Liver (tissue), 9 donors: ENCODE measurements around the gene MAEL. TPM values are rescaled to one million over a fixed set of nuclear protein-coding genes. Genes with fewer than 3 reads are reported as not detected.

Experiments
- DNase-seq: peaks from one replicate; pipeline ENCODE4 v3.0.0-alpha.2; 2017; ENCODE audit warnings: low spot score
- H3K27ac ChIP-seq, 2 donors: one replicate each; pipeline ENCODE4 v1.7.0; 2013; ENCODE audit warnings: inconsistent platforms in 2 of 2, low read length in 2 of 2, control low read depth in 1 of 2, low read depth in 1 of 2, mild to moderate bottlenecking in 1 of 2
- H3K27me3 ChIP-seq, 4 donors: one replicate each; pipeline versions ENCODE4 v1.6.1 to v1.7.0; 2013; ENCODE audit warnings: low read length in 3 of 4, inconsistent platforms in 1 of 4, mild to moderate bottlenecking in 1 of 4, moderate library complexity in 1 of 4; ENCODE audit not compliant: control insufficient read depth in 4 of 4, insufficient read depth in 4 of 4
- H3K36me3 ChIP-seq, 4 donors: one replicate each; pipeline versions ENCODE4 v1.6.1 to v1.7.0; 2013; ENCODE audit warnings: low read length in 3 of 4, mild to moderate bottlenecking in 3 of 4, low read depth in 1 of 4, moderate library complexity in 1 of 4; ENCODE audit not compliant: control insufficient read depth in 4 of 4, insufficient read depth in 3 of 4
- H3K4me1 ChIP-seq, 4 donors: one replicate each; pipeline versions ENCODE4 v1.6.1 to v1.7.0; 2013; ENCODE audit warnings: low read length in 3 of 4, mild to moderate bottlenecking in 3 of 4, moderate library complexity in 1 of 4; ENCODE audit not compliant: control insufficient read depth in 4 of 4, insufficient read depth in 4 of 4
- H3K4me3 ChIP-seq, 3 donors: one replicate each; pipeline versions ENCODE4 v1.6.1 to v1.7.0; 2013; ENCODE audit warnings: low read length in 3 of 3, control low read depth in 1 of 3, low read depth in 1 of 3, mild to moderate bottlenecking in 1 of 3
- H3K9ac ChIP-seq, 2 donors: one replicate each; pipeline ENCODE4 v1.7.0; 2013; ENCODE audit warnings: low read length in 2 of 2, mild to moderate bottlenecking in 2 of 2, moderate library complexity in 2 of 2, control low read depth in 1 of 2, low read depth in 1 of 2
- H3K9me3 ChIP-seq, 4 donors: one replicate each; pipeline versions ENCODE4 v1.6.1 to v1.7.0; 2013; ENCODE audit warnings: low read length in 3 of 4; ENCODE audit not compliant: control insufficient read depth in 4 of 4
- ATF3 ChIP-seq: IDR thresholded peaks from 2 replicates; pipeline ENCODE4 v1.6.1; 2016; ENCODE audit warnings: antibody characterized with exemption
- EGR1 ChIP-seq, 2 donors: IDR thresholded peaks; 2 replicates each; pipeline ENCODE4 v1.6.1; 2016 to 2018; ENCODE audit warnings: antibody characterized with exemption in 2 of 2, low read depth in 2 of 2
- FOXA1 ChIP-seq: IDR thresholded peaks from 2 replicates; pipeline ENCODE4 v1.6.1; 2016; ENCODE audit warnings: antibody characterized with exemption
- GABPA ChIP-seq, 2 donors: IDR thresholded peaks in 1 of 2; conservative IDR thresholded peaks in 1 of 2; 2 replicates each; pipeline ENCODE4 v1.6.1; 2016; ENCODE audit warnings: antibody characterized with exemption in 2 of 2, mild to moderate bottlenecking in 1 of 2, moderate library complexity in 1 of 2
- HNF4A ChIP-seq, 2 donors: conservative IDR thresholded peaks; 2 replicates each; pipeline ENCODE4 v1.6.1; 2016; ENCODE audit warnings: antibody characterized with exemption in 2 of 2, mild to moderate bottlenecking in 2 of 2
- HNF4G ChIP-seq: IDR thresholded peaks from 2 replicates; pipeline ENCODE4 v1.6.1; 2016; ENCODE audit warnings: antibody characterized with exemption
- JUND ChIP-seq, 2 donors: IDR thresholded peaks; 2 replicates each; pipeline ENCODE4 v1.6.1; 2016; ENCODE audit warnings: antibody characterized with exemption in 2 of 2
- MAX ChIP-seq: IDR thresholded peaks from 2 replicates; pipeline ENCODE4 v1.6.1; 2016; ENCODE audit warnings: antibody characterized with exemption
- NR2F2 ChIP-seq: IDR thresholded peaks from 2 replicates; pipeline ENCODE4 v1.6.1; 2016; ENCODE audit warnings: antibody characterized with exemption
- RAD21 ChIP-seq, 2 donors: IDR thresholded peaks; 2 replicates each; pipeline ENCODE4 v1.6.1; 2016; ENCODE audit warnings: antibody characterized with exemption in 2 of 2, mild to moderate bottlenecking in 2 of 2
- REST ChIP-seq: IDR thresholded peaks from 2 replicates; pipeline ENCODE4 v1.6.1; 2016; ENCODE audit warnings: antibody characterized with exemption, mild to moderate bottlenecking
- SP1 ChIP-seq: IDR thresholded peaks from 2 replicates; pipeline ENCODE4 v1.6.1; 2018; ENCODE audit warnings: antibody characterized with exemption, mild to moderate bottlenecking
- YY1 ChIP-seq: IDR thresholded peaks from 2 replicates; pipeline ENCODE4 v1.6.1; 2016; ENCODE audit warnings: antibody characterized with exemption, mild to moderate bottlenecking
- ZBTB33 ChIP-seq: IDR thresholded peaks from 2 replicates; pipeline ENCODE4 v1.6.1; 2016; ENCODE audit warnings: antibody characterized with exemption
- WGBS: extraction: QIAGEN DNeasy Blood & Tissue Kit; methylation state at CpG from one replicate; pipeline ENCODE4 v1.1.7; 2013; 5-methylcytosine and 5-hydroxymethylcytosine counted together
- polyA plus RNA-seq, 2 donors: library from polyadenylated mRNA; stranded (reverse) in 1 of 2; unstranded in 1 of 2; fragments of 200-250 nt in 1 of 2; fragments of >200 nt in 1 of 2; fragmentation: Nextera tagmentation in 1 of 2; extraction: Ambion mirVana in 1 of 2; gene quantifications; one replicate each; pipeline versions ENCODE4 v1.2.1 to v1.2.3, GENCODE V29; 2013 to 2015
- total RNA-seq, 2 donors: library from RNA; depleted of rRNA; stranded (reverse); fragments of >200 nt; gene quantifications; one replicate each; pipeline ENCODE4 v1.2.3, GENCODE V29; 2014
- donor health status: healthy.
- donor health status: healthy.
- donor health status: healthy.
- donor health status: healthy.
- donor health status: healthy.

The MAEL gene
- total and polyA plus RNA-seq, 4 donors: 0.14 to 0.23 TPM; not detected in 2

GRCh38 chr1:166956872-166957271 is 32.2 kb upstream of the MAEL start (continued):
- TF ChIP-seq REST: no peak

GRCh38 chr1:166960858-166961474 is 28.1 kb upstream of the MAEL start:
- Histone ChIP-seq H3K9me3 (no peaks in the 10 kb centered on the region), H3K27me3 (no peaks in the 10 kb centered on the region), H3K9ac (no peak overlapping the region), H3K4me1 (no peaks in the 10 kb centered on the region), H3K27ac (no peak overlapping the region), H3K36me3 (no peaks in the 10 kb centered on the region), H3K4me3 (no peak overlapping the region)
- no peak for DNase-seq
- TF ChIP-seq MAX (no peak), REST (no peak), RAD21 (IDR thresholded peaks at IDR 0.05) (no peak), EGR1 (IDR thresholded peaks at IDR 0.05; ENCODE audit: low read depth in 2 of 2) (no peak), NR2F2 (no peak), GABPA (IDR thresholded peaks at IDR 0.05 in 1 of 2, conservative IDR thresholded peaks at IDR 0.05 in 1 of 2) (no peak), HNF4G (no peak), HNF4A (conservative IDR thresholded peaks at IDR 0.05) (no peak), FOXA1 (no peak), YY1 (no peak), JUND (IDR thresholded peaks at IDR 0.05) (no peak), SP1 (no peak), ATF3 (no peak), ZBTB33 (no peak)
- 97% methylated on average over 1 of the region's 1 CpG for WGBS
